GM12878 (cell line): ENCODE results near the gene MRTFA. TPM values are rescaled to one million over a fixed set of nuclear protein-coding genes. Genes with fewer than 3 reads are reported as not detected.

ENCODE experiments used
- ATAC-seq: fragments of 200-7000 bp; cut with Tn5 transposase; 3 replicates; pipeline ENCODE4 v1.9.1; 2020; ENCODE audit warnings: mild to moderate bottlenecking, moderate library complexity
- BruUV-seq: library from RNA; stranded (reverse); fragments of 400-500 nt; replicated peaks from 2 replicates; lab custom pipeline; 2021; lab: Mats Ljungman, UMichigan
- CTCF ChIA-PET: fragments of 300-600 bp; sonication (Branson Sonifier 250); formaldehyde crosslinking; extraction: SDS; loops from one replicate; lab custom pipeline; 2021; ENCODE audit warnings: inconsistent platforms; lab: Yijun Ruan, JAX
- POLR2A ChIA-PET: fragments of 350-600 bp; formaldehyde crosslinking; extraction: SDS; loops from one replicate; lab custom pipeline; 2021; ENCODE audit warnings: inconsistent platforms; lab: Charles Lee
- RAD21 ChIA-PET: fragments of 300-600 bp; sonication (Branson Sonifier 250); formaldehyde crosslinking; loops from one replicate; lab custom pipeline; 2023; ENCODE audit warnings: antibody characterized with exemption; ENCODE audit not compliant: unreplicated experiment; lab: Charles Lee
- SMC1A ChIA-PET: fragments of 300-600 bp; sonication (Branson Sonifier 250); formaldehyde crosslinking; loops from one replicate; lab custom pipeline; 2023; ENCODE audit not compliant: unreplicated experiment, uncharacterized antibody; lab: Charles Lee
- DNase-seq: peaks from one replicate; pipeline ENCODE4 v3.0.0-alpha.2; 2011; ENCODE audit warnings: low read depth, low spot score
- FAIRE-seq: peaks from 3 replicates; lab custom pipeline; 2011; peaks lifted over from hg19 to GRCh38; lab: Jason Lieb, UNC
- H2AFZ ChIP-seq: 2 replicates; pipeline ENCODE4 v1.6.0; 2011; ENCODE audit warnings: low read depth, low read length, control low read depth; ENCODE audit not compliant: control insufficient read depth
- H3K27ac ChIP-seq: 2 replicates; pipeline ENCODE4 v1.5.1; 2011; ENCODE audit warnings: control low read depth; ENCODE audit not compliant: control insufficient read depth, insufficient read depth
- H3K27me3 ChIP-seq, 2 experiments: replicated peaks in 1 of 2; 2 replicates each; pipeline versions ENCODE4 v1.6.0 to v1.6.1; 2011; ENCODE audit warnings: low read length in 1 of 2; ENCODE audit not compliant: control insufficient read depth in 2 of 2, insufficient read depth in 2 of 2
- H3K36me3 ChIP-seq, 2 experiments: 2 replicates each; pipeline ENCODE4 v1.5.1; 2011; ENCODE audit warnings: low read length in 1 of 2; ENCODE audit not compliant: control insufficient read depth in 2 of 2, insufficient read depth in 2 of 2
- H3K4me1 ChIP-seq: 2 replicates; pipeline ENCODE4 v1.6.1; 2011; ENCODE audit warnings: mild to moderate bottlenecking, low read length, moderate library complexity, mixed read lengths; ENCODE audit not compliant: control insufficient read depth, insufficient read depth
- H3K4me2 ChIP-seq: 2 replicates; pipeline ENCODE4 v1.6.0; 2011; ENCODE audit warnings: control low read depth; ENCODE audit not compliant: control insufficient read depth, insufficient read depth
- H3K4me3 ChIP-seq: fragments of 200-600 bp; sonication (generic); 2 replicates; pipeline ENCODE4 v1.5.1; 2016
- H3K79me2 ChIP-seq: 2 replicates; pipeline ENCODE4 v1.6.0; 2011; ENCODE audit warnings: low read length; ENCODE audit not compliant: control insufficient read depth, insufficient read depth
- H3K9ac ChIP-seq: 2 replicates; pipeline ENCODE4 v1.8.0; 2011; ENCODE audit warnings: low read length, control low read depth, mixed read lengths; ENCODE audit not compliant: control insufficient read depth, insufficient read depth
- H3K9me3 ChIP-seq: replicated peaks from 3 replicates; pipeline ENCODE4 v1.5.1; 2011; ENCODE audit warnings: mild to moderate bottlenecking, low read length; ENCODE audit not compliant: control insufficient read depth, insufficient read depth
- H4K20me1 ChIP-seq: 2 replicates; pipeline ENCODE4 v1.6.0; 2011; ENCODE audit not compliant: control insufficient read depth, insufficient read depth
- CEBPB ChIP-seq, 2 experiments: fragments of 150-350 bp in 1 of 2; IDR thresholded peaks; 2 replicates each; pipeline ENCODE4 v1.6.1; 2012 to 2014; ENCODE audit warnings: low read depth in 2 of 2, low read length in 2 of 2, borderline replicate concordance in 1 of 2, inconsistent platforms in 1 of 2
- E2F8 ChIP-seq: fragments of 450-650 bp; IDR thresholded peaks from 2 replicates; pipeline ENCODE4 v1.6.1; 2018; ENCODE audit warnings: mild to moderate bottlenecking, low read depth, moderate library complexity; ENCODE audit not compliant: partially characterized antibody
- E4F1 ChIP-seq: fragments of 450-650 bp; IDR thresholded peaks from 2 replicates; pipeline ENCODE4 v1.6.1; 2018; ENCODE audit warnings: borderline replicate concordance, mild to moderate bottlenecking; ENCODE audit not compliant: partially characterized antibody
- LARP7 ChIP-seq: fragments of 450-650 bp; IDR thresholded peaks from 2 replicates; pipeline ENCODE4 v1.6.1; 2017; ENCODE audit warnings: mild to moderate bottlenecking
- MXI1 ChIP-seq: fragments of 150-350 bp; IDR thresholded peaks from 2 replicates; pipeline ENCODE4 v1.6.1; 2011; ENCODE audit warnings: low read depth, mild to moderate bottlenecking, inconsistent platforms, low read length, improper control_type of control experiment
- PKNOX1 ChIP-seq: fragments of 450-650 bp; IDR thresholded peaks from 2 replicates; pipeline ENCODE4 v1.6.1; 2016; ENCODE audit warnings: mild to moderate bottlenecking
- RAD21 ChIP-seq: IDR thresholded peaks from 2 replicates; pipeline ENCODE4 v1.6.1; 2011; ENCODE audit warnings: mild to moderate bottlenecking, low read depth, low read length, moderate library complexity; ENCODE audit not compliant: insufficient read depth
- SMC3 ChIP-seq: IDR thresholded peaks from 2 replicates; pipeline ENCODE4 v1.6.1; 2011; ENCODE audit warnings: low read length, improper control_type of control experiment, borderline replicate concordance
- USF2 ChIP-seq: IDR thresholded peaks from 2 replicates; pipeline ENCODE4 v1.6.1; 2011; ENCODE audit warnings: low read depth, low read length, improper control_type of control experiment, borderline replicate concordance
- WGBS: methylation state at CpG from one replicate; pipeline ENCODE4 v1.1.6; 2016; ENCODE audit warnings: low lambda C conversion rate; ENCODE audit not compliant: insufficient replicate concordance, insufficient coverage; ENCODE audit errors: missing lambda C conversion rate; 5-methylcytosine and 5-hydroxymethylcytosine counted together
- in situ Hi-C: fragments of 300-500 bp; cut with MboI; formaldehyde crosslinking; loops from 9 replicates; pipeline ENCODE4 v1.14.3; 2018; ENCODE audit warnings: mixed read lengths
- intact Hi-C: fragments of 100-400 bp; cut with micrococcal nuclease; formaldehyde crosslinking; loops from one replicate; pipeline ENCODE4 v1.14.2; 2022; ENCODE audit not compliant: unreplicated experiment
- polyA plus RNA-seq, 11 experiments: library from polyadenylated mRNA; depleted of rRNA in 4 of 11; unstranded in 6 of 11; stranded (reverse) in 5 of 11; fragments of >200 nt; fragmentation: Nextera tagmentation in 4 of 11; fragmentation: Illumina TruSeq in 1 of 11; extraction: Ambion mirVana in 4 of 11; extraction: Trizol in 1 of 11; gene quantifications; 1 replicate in 1 of 11; 2 replicates in 10 of 11; pipeline versions ENCODE4 v1.2.1 to v1.2.3, GENCODE V29; 2011 to 2016; ENCODE audit warnings: inconsistent platforms in 2 of 11, missing spikeins in 2 of 11, low read depth in 1 of 11
- total RNA-seq, 4 experiments: library from RNA; depleted of rRNA in 3 of 4; stranded (reverse); fragments of >200 nt in 3 of 4; fragmentation: Illumina TruSeq in 1 of 4; extraction: Trizol in 1 of 4; gene quantifications; 2 replicates each; pipeline versions ENCODE4 v1.2.1 to v1.2.3, GENCODE V29; 2013 to 2021

Gene MRTFA
- total and polyA plus RNA-seq, 10 of the 15 experiments (the other 5 are each of a cell fraction or from before 2014, with no cell fraction given), result 2.0 to 63.9 (median 17.9) TPM

DNA sequence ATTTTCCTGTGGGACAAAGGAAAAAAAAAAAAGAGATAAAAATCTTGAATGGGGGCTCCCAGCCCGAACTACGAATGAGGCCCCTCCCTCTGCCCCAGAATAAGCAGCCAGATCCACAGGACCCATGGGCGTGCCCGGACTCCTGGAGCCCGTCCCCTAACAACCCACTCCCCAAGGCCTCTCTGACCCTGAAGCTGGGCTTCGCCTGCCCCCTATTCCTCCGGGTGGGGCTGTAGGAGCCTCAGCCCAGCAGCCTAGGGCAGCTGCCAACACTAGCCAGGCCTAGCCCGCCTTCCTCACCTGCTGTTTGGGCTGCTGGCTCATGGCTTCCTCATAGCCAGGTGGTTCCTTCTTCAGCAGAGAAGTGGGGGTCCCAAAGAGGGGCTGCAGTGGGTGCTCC is 219.5 kb downstream of the MRTFA start:
- ChIA-PET CTCF (no interaction called here), RAD21 (no interaction called here), SMC1A (no interaction called here), POLR2A (interaction anchor here (2.4 kb wide), 1 partner anchor 19 kb away, joined by 13 read pairs; no protein-coding TSS in a partner anchor)
- TF ChIP-seq E4F1 (no peak), MXI1 (no peak), E2F8 (no peak), RAD21 (no peak), SMC3 (no peak), USF2 (no peak), CEBPB (IDR thresholded peaks at IDR 0.05; ENCODE audit: borderline replicate concordance in 1 of 2, low read depth in 2 of 2, low read length in 2 of 2) (no peak), LARP7 (no peak), PKNOX1 (no peak)
- Histone ChIP-seq H3K9ac (no peak overlapping the region), H3K4me2 (no peak overlapping the region), H3K9me3 (no peaks in the 10 kb centered on the region), H3K4me3 (no peak overlapping the region), H2AFZ (no peak overlapping the region), H3K36me3 (peaks cover 13 to 47% of the 10 kb centered on the region in 2 experiments), H4K20me1 (no peaks in the 10 kb centered on the region), H3K4me1 (peaks cover 44% of the 10 kb centered on the region), H3K27me3 (no peaks in the 10 kb centered on the region), H3K79me2 (peaks cover 1% of the 10 kb centered on the region), H3K27ac (no peak overlapping the region)
- DNase-seq, result no peak
- WGBS, result 89% methylated on average over 8 of the region's 8 CpGs
- no peak for FAIRE-seq
- in situ Hi-C loops (no loop called here), intact Hi-C loops (no loop called here)
- no peak for ATAC-seq
- BruUV-seq, result no TSS peak
